ENCODE results near the gene BTBD16.

Gene BTBD16

GRCh38 chr10:122304054-122304579, 33.0 kb downstream of the BTBD16 start:
- H3K27ac ChIP-seq (ENCODE audit: low read depth, low read length): no peak overlapping the region
- no peak overlapping the region for H3K9ac ChIP-seq (ENCODE audit: low read length)
- H3K4me1 ChIP-seq (ENCODE audit: control insufficient read depth, insufficient read depth, low read length): peaks cover 13% of the 10 kb centered on the region; the same call in 1 of the 2 replicates
- H3K27me3 ChIP-seq (ENCODE audit: control insufficient read depth, insufficient read depth, low read length): no peaks in the 10 kb centered on the region
- peaks cover 3% of the 10 kb centered on the region for H3K9me3 ChIP-seq (ENCODE audit: control insufficient read depth, insufficient read depth, low read depth, low read length)
- H3K4me3 ChIP-seq (ENCODE audit: low read depth, low read length): no peak overlapping the region
- no peaks in the 10 kb centered on the region for H3K36me3 ChIP-seq (ENCODE audit: control insufficient read depth, insufficient read depth, low read length)

GRCh38 chr10:122306282-122306681, 35.2 kb downstream of the BTBD16 start:
- H3K9ac ChIP-seq (ENCODE audit: low read length): no peak overlapping the region
- H3K27me3 ChIP-seq (ENCODE audit: control insufficient read depth, insufficient read depth, low read length): no peaks in the 10 kb centered on the region
- peaks cover 20% of the 10 kb centered on the region; the same call in 1 of the 2 replicates for H3K4me1 ChIP-seq (ENCODE audit: control insufficient read depth, insufficient read depth, low read length)
- no peak overlapping the region for H3K4me3 ChIP-seq (ENCODE audit: low read depth, low read length)
- no peaks in the 10 kb centered on the region for H3K36me3 ChIP-seq (ENCODE audit: control insufficient read depth, insufficient read depth, low read length)
- no peak overlapping the region for H3K27ac ChIP-seq (ENCODE audit: low read depth, low read length)
- H3K9me3 ChIP-seq (ENCODE audit: control insufficient read depth, insufficient read depth, low read depth, low read length): peaks cover 3% of the 10 kb centered on the region

- no peaks in the 10 kb centered on the region for H3K36me3 ChIP-seq (ENCODE audit: control insufficient read depth, insufficient read depth, low read length)
- no peak overlapping the region for H3K9ac ChIP-seq (ENCODE audit: low read length)
- H3K9me3 ChIP-seq (ENCODE audit: control insufficient read depth, insufficient read depth, low read depth, low read length): peaks cover 3% of the 10 kb centered on the region
- H3K27me3 ChIP-seq (ENCODE audit: control insufficient read depth, insufficient read depth, low read length): no peaks in the 10 kb centered on the region
- no peak overlapping the region for H3K4me3 ChIP-seq (ENCODE audit: low read depth, low read length)
- peaks cover 20% of the 10 kb centered on the region; the same call in 1 of the 2 replicates for H3K4me1 ChIP-seq (ENCODE audit: control insufficient read depth, insufficient read depth, low read length)
- H3K27ac ChIP-seq (ENCODE audit: low read depth, low read length): no peak overlapping the region
Observed at GRCh38 chr10:122306744-122307143, 35.6 kb downstream of the BTBD16 start.

- Histone ChIP-seq H3K9me3 (ENCODE audit: control insufficient read depth, insufficient read depth, low read depth, low read length) (peaks cover 3% of the 10 kb centered on the region), H3K27ac (ENCODE audit: low read depth, low read length) (no peak overlapping the region), H3K9ac (ENCODE audit: low read length) (no peak overlapping the region), H3K36me3 (ENCODE audit: control insufficient read depth, insufficient read depth, low read length) (no peaks in the 10 kb centered on the region), H3K27me3 (ENCODE audit: control insufficient read depth, insufficient read depth, low read length) (no peaks in the 10 kb centered on the region), H3K4me3 (ENCODE audit: low read depth, low read length) (no peak overlapping the region), H3K4me1 (ENCODE audit: control insufficient read depth, insufficient read depth, low read length) (peaks cover 20% of the 10 kb centered on the region; the same call in 1 of the 2 replicates)
Observed at GRCh38 chr10:122307669-122308416, 36.7 kb downstream of the BTBD16 start.

GRCh38 chr10:122308417-122309141, 37.5 kb downstream of the BTBD16 start:
- no peak overlapping the region for H3K9ac ChIP-seq (ENCODE audit: low read length)
- H3K27ac ChIP-seq (ENCODE audit: low read depth, low read length): no peak overlapping the region
- H3K4me1 ChIP-seq (ENCODE audit: control insufficient read depth, insufficient read depth, low read length): peaks cover 20% of the 10 kb centered on the region; the same call in 1 of the 2 replicates
- no peak overlapping the region for H3K4me3 ChIP-seq (ENCODE audit: low read depth, low read length)
- no peaks in the 10 kb centered on the region for H3K36me3 ChIP-seq (ENCODE audit: control insufficient read depth, insufficient read depth, low read length)
- H3K9me3 ChIP-seq (ENCODE audit: control insufficient read depth, insufficient read depth, low read depth, low read length): peaks cover 3% of the 10 kb centered on the region
- H3K27me3 ChIP-seq (ENCODE audit: control insufficient read depth, insufficient read depth, low read length): no peaks in the 10 kb centered on the region

- peaks cover 20% of the 10 kb centered on the region; the same call in 1 of the 2 replicates for H3K4me1 ChIP-seq (ENCODE audit: control insufficient read depth, insufficient read depth, low read length)
- no peak overlapping the region for H3K9ac ChIP-seq (ENCODE audit: low read length)
- H3K27ac ChIP-seq (ENCODE audit: low read depth, low read length): no peak overlapping the region
Observed at GRCh38 chr10:122310311-122311050, 39.4 kb downstream of the BTBD16 start.

GRCh38 chr10:122311051-122311410, 39.9 kb downstream of the BTBD16 start:
- Histone ChIP-seq H3K27ac (ENCODE audit: low read depth, low read length) (no peak overlapping the region), H3K4me1 (ENCODE audit: control insufficient read depth, insufficient read depth, low read length) (peaks cover 20% of the 10 kb centered on the region; the same call in 1 of the 2 replicates), H3K4me3 (ENCODE audit: low read depth, low read length) (no peak overlapping the region), H3K9ac (ENCODE audit: low read length) (no peak overlapping the region), H3K36me3 (ENCODE audit: control insufficient read depth, insufficient read depth, low read length) (no peaks in the 10 kb centered on the region), H3K9me3 (ENCODE audit: control insufficient read depth, insufficient read depth, low read depth, low read length) (no peaks in the 10 kb centered on the region), H3K27me3 (ENCODE audit: control insufficient read depth, insufficient read depth, low read length) (no peaks in the 10 kb centered on the region)

More at GRCh38 chr10:122310311-122311050, 39.4 kb downstream of the BTBD16 start:
- Histone ChIP-seq H3K9me3 (ENCODE audit: control insufficient read depth, insufficient read depth, low read depth, low read length) (peaks cover 3% of the 10 kb centered on the region), H3K4me3 (ENCODE audit: low read depth, low read length) (no peak overlapping the region), H3K27me3 (ENCODE audit: control insufficient read depth, insufficient read depth, low read length) (no peaks in the 10 kb centered on the region), H3K36me3 (ENCODE audit: control insufficient read depth, insufficient read depth, low read length) (no peaks in the 10 kb centered on the region)

- no peak overlapping the region for H3K9ac ChIP-seq (ENCODE audit: low read length)
- H3K27me3 ChIP-seq (ENCODE audit: control insufficient read depth, insufficient read depth, low read length): no peaks in the 10 kb centered on the region
- no peaks in the 10 kb centered on the region for H3K36me3 ChIP-seq (ENCODE audit: control insufficient read depth, insufficient read depth, low read length)
- H3K4me1 ChIP-seq (ENCODE audit: control insufficient read depth, insufficient read depth, low read length): peaks cover 20% of the 10 kb centered on the region; the same call in 1 of the 2 replicates
- no peak overlapping the region for H3K4me3 ChIP-seq (ENCODE audit: low read depth, low read length)
- no peak overlapping the region for H3K27ac ChIP-seq (ENCODE audit: low read depth, low read length)
- H3K9me3 ChIP-seq (ENCODE audit: control insufficient read depth, insufficient read depth, low read depth, low read length): no peaks in the 10 kb centered on the region
Observed at GRCh38 chr10:122311716-122312115, 40.6 kb downstream of the BTBD16 start.

- Histone ChIP-seq H3K4me1 (ENCODE audit: control insufficient read depth, insufficient read depth, low read length) (no peaks in the 10 kb centered on the region), H3K36me3 (ENCODE audit: control insufficient read depth, insufficient read depth, low read length) (no peaks in the 10 kb centered on the region), H3K9ac (ENCODE audit: low read length) (no peak overlapping the region), H3K27me3 (ENCODE audit: control insufficient read depth, insufficient read depth, low read length) (no peaks in the 10 kb centered on the region), H3K9me3 (ENCODE audit: control insufficient read depth, insufficient read depth, low read depth, low read length) (no peaks in the 10 kb centered on the region), H3K27ac (ENCODE audit: low read depth, low read length) (no peak overlapping the region), H3K4me3 (ENCODE audit: low read depth, low read length) (no peak overlapping the region)
Observed at GRCh38 chr10:122316224-122316884, 45.3 kb downstream of the BTBD16 start.

GRCh38 chr10:122321960-122322359, 50.9 kb downstream of the BTBD16 start:
- Histone ChIP-seq H3K4me1 (ENCODE audit: control insufficient read depth, insufficient read depth, low read length) (peaks cover 3% of the 10 kb centered on the region; the same call in 1 of the 2 replicates), H3K9ac (ENCODE audit: low read length) (no peak overlapping the region), H3K9me3 (ENCODE audit: control insufficient read depth, insufficient read depth, low read depth, low read length) (no peaks in the 10 kb centered on the region), H3K27ac (ENCODE audit: low read depth, low read length) (no peak overlapping the region), H3K36me3 (ENCODE audit: control insufficient read depth, insufficient read depth, low read length) (no peaks in the 10 kb centered on the region), H3K27me3 (ENCODE audit: control insufficient read depth, insufficient read depth, low read length) (no peaks in the 10 kb centered on the region), H3K4me3 (ENCODE audit: low read depth, low read length) (no peak overlapping the region)

Data from HUES6 (cell line).